Measurements from ENCODE around the gene IL3RA. TPM values are rescaled to one million over a fixed set of nuclear protein-coding genes. Genes with fewer than 3 reads are reported as not detected.
"Not testable (repeated sequence)": the region's sequence is repeated elsewhere in the genome, so short reads cannot be mapped to it uniquely, and the experiment has no call there.

The IL3RA gene
- 18.7 TPM for polyA plus RNA-seq (ENCODE audit: insufficient read length)

- no peak for DNase-seq (ENCODE audit: low read depth)
Measured at GRCh38 chrX:1336331-1336943, at the start of gene IL3RA. TSS of gene IL3RA (plus strand) at chrX:1336785. CDS start at chrX:1341766, 4,981 bp downstream.

GRCh38 chrX:1289535-1289934 lies 47.0 kb upstream of the IL3RA start:
- DNase-seq (ENCODE audit: low read depth), result no peak

GRCh38 chrX:1291110-1291740 lies 45.4 kb upstream of the IL3RA start:
- DNase-seq (ENCODE audit: low read depth), result no peak

- DNase-seq (ENCODE audit: low read depth), result no peak
Measured at GRCh38 chrX:1292575-1293290, 43.9 kb upstream of the IL3RA start.

GRCh38 chrX:1294301-1295067 lies 42.1 kb upstream of the IL3RA start:
- DNase-seq (ENCODE audit: low read depth), result no peak

GRCh38 chrX:1295550-1295949 lies 41.0 kb upstream of the IL3RA start:
- DNase-seq (ENCODE audit: low read depth), result no peak

- not testable (repeated sequence) for DNase-seq (ENCODE audit: low read depth)
Measured at GRCh38 chrX:1297591-1297990, 39.0 kb upstream of the IL3RA start.

GRCh38 chrX:1300449-1300848 lies 36.1 kb upstream of the IL3RA start:
- DNase-seq (ENCODE audit: low read depth), result no peak

- DNase-seq (ENCODE audit: low read depth), result no peak
Measured at GRCh38 chrX:1305411-1305810, 31.2 kb upstream of the IL3RA start.

- no peak for DNase-seq (ENCODE audit: low read depth)
Measured at GRCh38 chrX:1306909-1307625, 29.5 kb upstream of the IL3RA start.

- DNase-seq (ENCODE audit: low read depth), result no peak
Measured at GRCh38 chrX:1307626-1308340, 28.8 kb upstream of the IL3RA start.

GRCh38 chrX:1308476-1308875 lies 28.1 kb upstream of the IL3RA start:
- no peak for DNase-seq (ENCODE audit: low read depth)

- DNase-seq (ENCODE audit: low read depth), result not testable (repeated sequence)
Measured at GRCh38 chrX:1308917-1309316, 27.7 kb upstream of the IL3RA start.

GRCh38 chrX:1313788-1314187 lies 22.8 kb upstream of the IL3RA start:
- no peak for DNase-seq (ENCODE audit: low read depth)

GRCh38 chrX:1316527-1316926 lies 20.1 kb upstream of the IL3RA start:
- peak; percentile 9 for DNase-seq (ENCODE audit: low read depth)

- no peak for DNase-seq (ENCODE audit: low read depth)
Measured at GRCh38 chrX:1321674-1322073, 14.9 kb upstream of the IL3RA start.

GRCh38 chrX:1322393-1322792 lies 14.2 kb upstream of the IL3RA start:
- no peak for DNase-seq (ENCODE audit: low read depth)

GRCh38 chrX:1323315-1323714 lies 13.3 kb upstream of the IL3RA start:
- no peak for DNase-seq (ENCODE audit: low read depth)

- no peak for DNase-seq (ENCODE audit: low read depth)
Measured at GRCh38 chrX:1325515-1326116, 11.0 kb upstream of the IL3RA start.

GRCh38 chrX:1327651-1328304 lies 8.8 kb upstream of the IL3RA start:
- no peak for DNase-seq (ENCODE audit: low read depth)

Measured in forelimb muscle (tissue), 1 donor.